SH-SY5Y (cell line): Measurements from ENCODE around the gene SMIM36.
A peak's percentile ranks its signal among the peaks of the same experiment; 100 is the strongest.

ENCODE experiments used
- GATA2 ChIP-seq: IDR thresholded peaks from 2 replicates; pipeline ENCODE4 v1.6.1; 2011; ENCODE audit warnings: mild to moderate bottlenecking, low read depth, low read length
- GATA3 ChIP-seq: IDR thresholded peaks from 2 replicates; pipeline ENCODE4 v1.6.1; 2011; ENCODE audit warnings: low read depth, mild to moderate bottlenecking, low read length, moderate library complexity

The SMIM36 gene

GRCh38 chr17:55418369-55419268, 92.6 kb downstream of the SMIM36 start:
- no peak for TF ChIP-seq GATA3
- TF ChIP-seq GATA2, result no peak

GRCh38 chr17:55417411-55418268, 93.6 kb downstream of the SMIM36 start:
- TF ChIP-seq GATA2, result no peak
- TF ChIP-seq GATA3, result no peak

- no peak for TF ChIP-seq GATA3
- TF ChIP-seq GATA2, result no peak
These were observed 94.7 kb downstream of the SMIM36 start for GRCh38 chr17:55416470-55417052.

GRCh38 chr17:55416000-55416399, 95.3 kb downstream of the SMIM36 start:
- TF ChIP-seq GATA2, result no peak
- TF ChIP-seq GATA3, result no peak

GRCh38 chr17:55414983-55415382, 96.3 kb downstream of the SMIM36 start:
- no peak for TF ChIP-seq GATA3
- no peak for TF ChIP-seq GATA2

- peak; percentile 61 for TF ChIP-seq GATA3
- TF ChIP-seq GATA2, result peak; percentile 58; the same call in 1 of the 2 replicates
These were observed 97.3 kb downstream of the SMIM36 start for GRCh38 chr17:55413825-55414489.

GRCh38 chr17:55411463-55411855, 99.8 kb downstream of the SMIM36 start:
- TF ChIP-seq GATA2, result no peak; the same call in 1 of the 2 replicates
- no peak; the same call in 1 of the 2 replicates for TF ChIP-seq GATA3

GRCh38 chr17:55410722-55411462, 100.4 kb downstream of the SMIM36 start:
- peak; percentile 92 for TF ChIP-seq GATA2
- no peak for TF ChIP-seq GATA3

GRCh38 chr17:55409030-55409800, 102.0 kb downstream of the SMIM36 start:
- TF ChIP-seq GATA3 (no peak), GATA2 (no peak)

- TF ChIP-seq GATA3 (no peak), GATA2 (no peak)
These were observed 103.3 kb downstream of the SMIM36 start for GRCh38 chr17:55407641-55408566.

- TF ChIP-seq GATA2, result no peak
- no peak for TF ChIP-seq GATA3
These were observed 105.7 kb downstream of the SMIM36 start for GRCh38 chr17:55405600-55405999.
